B cell (primary cell): ENCODE measurements around the gene RAD51.

Experiments
- CTCF ChIP-seq: fragments of 200-600 bp; IDR thresholded peaks from one replicate; pipeline ENCODE4 v1.8.0; 2022; ENCODE audit warnings: antibody characterized with exemption, mild to moderate bottlenecking
- EZH2 ChIP-seq: IDR thresholded peaks from 2 replicates; pipeline ENCODE4 v1.6.1; 2012; ENCODE audit warnings: borderline replicate concordance, low read depth, mild to moderate bottlenecking, moderate library complexity, low read length; ENCODE audit not compliant: insufficient read depth, poor library complexity, severe bottlenecking

- TF ChIP-seq EZH2 = no peak
- no peak for TF ChIP-seq CTCF
These were observed 54.2 kb downstream of the RAD51 start for GRCh38 chr15:40749151-40749630.
